Left lung (tissue), 10 donors: ENCODE data around the gene ADAMTS6. TPM values are rescaled to one million over a fixed set of nuclear protein-coding genes. Genes with fewer than 3 reads are reported as not detected.

ENCODE experiments used
- ATAC-seq: fragments of 200-7000 bp; cut with Tn5 transposase; one replicate; pipeline ENCODE4 v1.9.1; 2020; ENCODE audit warnings: moderate library complexity
- DNase-seq, 4 donors: peaks; one replicate each; pipeline ENCODE4 v3.0.0-alpha.2; 2013 to 2020
- H3K27ac ChIP-seq, 2 donors: fragments of 200-600 bp; sonication (generic) in 1 of 2; one replicate each; pipeline versions ENCODE4 v1.5.0 to v1.8.0; 2020 to 2021
- H3K27me3 ChIP-seq, 2 donors: fragments of 200-600 bp; sonication (generic) in 1 of 2; one replicate each; pipeline versions ENCODE4 v1.5.0 to v1.8.0; 2020 to 2021
- H3K36me3 ChIP-seq, 2 donors: fragments of 200-600 bp; sonication (generic) in 1 of 2; one replicate each; pipeline versions ENCODE4 v1.5.0 to v1.8.0; 2020 to 2021
- H3K4me1 ChIP-seq, 2 donors: fragments of 200-600 bp; one replicate each; pipeline ENCODE4 v1.8.0; 2021
- H3K4me3 ChIP-seq, 2 donors: fragments of 200-600 bp; sonication (generic) in 1 of 2; one replicate each; pipeline versions ENCODE4 v1.5.0 to v1.8.0; 2020 to 2021; ENCODE audit warnings: mild to moderate bottlenecking in 1 of 2
- H3K9me3 ChIP-seq, 2 donors: fragments of 200-600 bp; sonication (generic) in 1 of 2; one replicate each; pipeline versions ENCODE4 v1.5.0 to v1.8.0; 2020 to 2021
- CTCF ChIP-seq, 2 donors: fragments of 200-600 bp; sonication (generic) in 1 of 2; IDR thresholded peaks; one replicate each; pipeline versions ENCODE4 v1.5.0 to v1.8.0; 2021; ENCODE audit warnings: antibody characterized with exemption in 2 of 2
- intact Hi-C, 2 donors: fragments of 100-400 bp; cut with DNase I; formaldehyde crosslinking; loops; one replicate each; pipeline versions ENCODE4 v1.11.2 to v1.14.2; 2022
- polyA plus RNA-seq, 6 donors: library from polyadenylated mRNA; unstranded; fragments of 120-200 nt; gene quantifications; one replicate each; pipeline ENCODE4 v1.2.1, GENCODE V29; 2013; ENCODE audit not compliant: insufficient read length in 6 of 6
- total RNA-seq, 2 donors: library from RNA; stranded (reverse); fragmentation: NEBNext Ultra II Directional; extraction: Animal tissue kit (Norgen Biotek cat#: 25700); gene quantifications; one replicate each; pipeline ENCODE4 v1.2.1, GENCODE V29; 2021
- donor health status: DM: no; HTN: yes; CAD: no.
- donor health status: DM: no; HTN: no; CAD: no.

The ADAMTS6 gene
- total and polyA plus RNA-seq, 8 donors, result 5.8 to 27.2 (median 11.2) TPM

GRCh38 chr5:65434122-65434521 is 47.6 kb downstream of the ADAMTS6 start:
- H3K4me3 ChIP-seq, result no peak overlapping the region
- H3K4me1 ChIP-seq, result no peaks in the 10 kb centered on the region
- no peaks in the 10 kb centered on the region for H3K36me3 ChIP-seq
- DNase-seq (no peak), ATAC-seq (no peak)
- H3K27ac ChIP-seq, result no peak overlapping the region
- H3K27me3 ChIP-seq, result no peaks in the 10 kb centered on the region
- no peaks in the 10 kb centered on the region for H3K9me3 ChIP-seq
- intact Hi-C loops, result no loop called here
- no peak for TF ChIP-seq CTCF (IDR thresholded peaks at IDR 0.05)

GRCh38 chr5:65426656-65427055 is 55.1 kb downstream of the ADAMTS6 start:
- no peaks in the 10 kb centered on the region for H3K27me3 ChIP-seq
- intact Hi-C loops, result no loop called here
- H3K4me3 ChIP-seq, result no peak overlapping the region
- ATAC-seq (no peak), DNase-seq (no peak)
- no peaks in the 10 kb centered on the region for H3K36me3 ChIP-seq
- H3K27ac ChIP-seq, result no peak overlapping the region
- no peaks in the 10 kb centered on the region for H3K4me1 ChIP-seq
- no peak for TF ChIP-seq CTCF (IDR thresholded peaks at IDR 0.05)
- peaks cover 0 to 11% of the 10 kb centered on the region in 2 donors for H3K9me3 ChIP-seq

DNA sequence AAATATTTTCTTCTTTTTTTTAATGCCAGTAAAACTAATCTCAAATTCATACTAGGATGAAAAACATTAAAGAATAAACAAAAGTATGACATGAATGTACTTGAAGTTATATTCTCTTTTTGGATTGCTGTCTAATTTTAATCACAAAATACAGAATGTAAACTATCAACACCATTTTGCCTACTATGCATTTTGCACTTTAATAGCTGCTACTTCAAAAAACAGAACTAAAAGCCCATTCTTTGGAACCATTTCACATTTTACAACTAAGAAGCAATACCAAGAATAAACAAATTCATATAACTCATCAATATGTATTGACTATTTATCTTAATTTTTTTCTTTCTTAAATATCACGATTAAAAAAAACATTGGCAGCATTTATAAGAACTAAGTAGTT is 58.1 kb downstream of the ADAMTS6 start:
- H3K36me3 ChIP-seq, result no peaks in the 10 kb centered on the region
- peaks cover 0 to 38% of the 10 kb centered on the region in 2 donors for H3K9me3 ChIP-seq
- DNase-seq (no peak), ATAC-seq (no peak)
- intact Hi-C loops, result no loop called here
- no peak for TF ChIP-seq CTCF (IDR thresholded peaks at IDR 0.05)
- H3K27ac ChIP-seq, result no peak overlapping the region
- H3K4me3 ChIP-seq, result no peak overlapping the region
- H3K4me1 ChIP-seq, result no peaks in the 10 kb centered on the region
- H3K27me3 ChIP-seq, result no peaks in the 10 kb centered on the region

- DNase-seq, result no peak
- Histone ChIP-seq H3K4me3 (no peak overlapping the region), H3K9me3 (peaks cover 0 to 54% of the 10 kb centered on the region in 2 donors), H3K27ac (no peak overlapping the region), H3K4me1 (no peaks in the 10 kb centered on the region), H3K36me3 (no peaks in the 10 kb centered on the region), H3K27me3 (no peaks in the 10 kb centered on the region)
- intact Hi-C loops, result no loop called here
- TF ChIP-seq CTCF (IDR thresholded peaks at IDR 0.05), result no peak
- ATAC-seq, result no peak
These were observed 63.1 kb downstream of the ADAMTS6 start for GRCh38 chr5:65418661-65419060.

DNA sequence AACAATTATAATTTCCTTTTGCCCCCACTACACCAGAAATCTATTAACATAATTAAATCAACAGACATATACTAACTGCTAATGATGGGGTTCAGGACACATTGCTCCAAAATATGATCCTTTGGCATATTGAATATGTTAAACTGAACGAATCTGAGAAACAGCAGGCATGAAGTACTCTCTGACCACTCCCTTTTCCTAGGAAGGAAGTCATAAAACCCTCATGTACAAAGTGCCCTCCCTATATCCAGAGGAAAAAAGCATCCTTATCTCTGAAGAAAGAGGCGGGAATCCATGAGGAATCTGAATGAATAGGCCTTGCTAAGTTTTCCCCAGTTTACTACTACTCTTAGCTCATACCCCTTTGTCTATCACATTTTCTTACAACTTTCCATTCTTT is 67.9 kb downstream of the ADAMTS6 start:
- no peak for TF ChIP-seq CTCF (IDR thresholded peaks at IDR 0.05)
- no peak for ATAC-seq
- Histone ChIP-seq H3K4me3 (no peak overlapping the region), H3K27ac (no peak overlapping the region), H3K4me1 (no peaks in the 10 kb centered on the region), H3K36me3 (no peaks in the 10 kb centered on the region), H3K9me3 (peaks cover 0 to 24% of the 10 kb centered on the region in 2 donors), H3K27me3 (no peaks in the 10 kb centered on the region)
- intact Hi-C loops, result no loop called here
- no peak for DNase-seq
